NCI-H146 treated with DMSO at 0.1 percent for 48 hours (cell line): ENCODE data around the gene TMEM92.

Experiments used
- DNase-seq: peaks from one replicate; lab custom pipeline; 2025; ENCODE audit not compliant: unreplicated experiment; lab: John Stamatoyannopoulos, UW

Gene TMEM92

DNA sequence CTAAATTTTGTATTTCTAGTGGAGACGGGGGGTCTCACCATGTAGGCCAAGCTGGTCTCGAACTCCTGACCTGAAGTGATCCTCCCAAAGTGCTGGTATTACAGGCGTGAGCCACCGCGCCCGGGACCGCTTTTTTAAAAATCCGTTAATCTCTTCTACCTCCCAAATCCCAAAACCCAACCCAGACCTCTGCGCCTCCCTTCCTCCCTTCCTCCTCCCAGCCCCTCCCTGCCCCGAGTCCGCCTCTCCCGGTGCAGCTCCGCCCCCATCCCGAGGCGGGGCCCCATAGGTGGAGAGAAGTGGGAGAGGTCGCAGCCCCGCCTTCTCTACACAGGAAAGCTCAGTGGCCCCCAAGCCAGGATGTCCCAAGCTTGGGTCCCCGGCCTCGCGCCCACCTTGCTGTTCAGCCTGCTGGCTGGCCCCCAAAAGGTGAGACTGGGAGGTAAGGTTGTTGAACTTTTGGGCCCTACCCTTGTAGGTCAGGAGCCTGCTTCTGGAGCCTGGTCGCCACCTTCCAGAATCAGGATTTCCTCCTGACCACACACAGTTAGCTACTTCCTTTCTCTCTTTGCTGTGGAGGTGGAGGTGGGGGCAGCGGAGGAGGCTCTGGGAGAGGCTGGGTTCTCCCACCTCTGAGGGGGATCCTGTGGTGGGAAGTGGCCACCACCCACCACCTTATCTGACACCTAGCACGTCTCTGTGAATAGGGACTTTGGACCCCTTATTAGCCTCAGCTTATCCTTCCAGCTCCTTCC, at the start of gene TMEM92:
Gene TMEM92, plus strand, starts transcription at position 325 of the 755 bp plus-strand sequence. Its CDS starts 36 bp downstream, at position 361.
- DNase-seq = no peak

DNA sequence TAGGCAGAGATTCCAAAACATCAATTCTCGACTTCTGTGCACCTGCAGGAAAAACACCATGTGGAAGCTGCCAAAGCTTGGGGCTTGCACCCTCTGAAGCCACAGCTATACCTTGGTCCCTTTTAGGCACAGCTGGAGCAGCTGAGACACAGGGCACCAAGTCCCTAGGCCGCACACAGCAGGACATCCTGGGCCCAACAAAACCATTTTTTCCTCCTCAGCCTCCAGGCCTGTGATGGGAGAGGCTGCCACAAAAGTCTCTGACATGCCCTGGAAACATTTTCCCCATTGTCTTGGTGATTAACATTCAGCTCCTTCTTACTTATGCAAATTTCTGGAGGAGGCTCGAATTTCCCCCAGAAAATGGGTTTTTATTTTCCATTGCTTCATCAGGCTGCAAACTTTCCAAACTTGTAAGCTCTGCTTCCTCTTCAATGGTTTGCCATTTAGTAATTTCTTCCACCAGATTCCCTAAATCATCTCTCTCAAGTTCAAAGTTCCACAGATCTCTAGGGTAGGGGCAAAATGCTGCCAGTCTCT, 48.5 kb upstream of the TMEM92 start:
- no peak for DNase-seq

- DNase-seq = no peak
Measured at GRCh38 chr17:50234581-50234980, 39.7 kb upstream of the TMEM92 start.

- DNase-seq = no peak
Measured at GRCh38 chr17:50237901-50238300, 36.4 kb upstream of the TMEM92 start.

- DNase-seq = no peak
Measured at GRCh38 chr17:50238601-50239280, 35.5 kb upstream of the TMEM92 start.

DNA sequence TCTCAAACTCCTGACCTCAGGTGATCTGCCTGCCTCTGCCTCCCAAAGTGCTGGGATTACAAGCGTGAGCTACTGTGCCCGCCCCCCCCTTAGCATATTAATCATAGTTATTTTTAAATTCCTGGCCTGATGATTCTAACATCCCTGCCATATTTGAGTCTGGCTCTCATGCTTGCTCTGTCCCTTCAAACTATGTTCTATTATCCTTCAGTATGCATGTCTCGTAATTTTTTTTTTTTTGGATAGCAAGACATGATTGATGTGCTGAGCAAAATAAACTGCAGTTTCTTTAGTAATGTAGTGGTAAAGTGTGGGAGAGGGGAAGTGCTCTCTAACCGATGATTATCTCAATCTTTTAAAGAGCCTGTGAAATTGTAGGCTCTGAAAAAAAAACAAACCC, 34.3 kb upstream of the TMEM92 start:
- no peak for DNase-seq

DNA sequence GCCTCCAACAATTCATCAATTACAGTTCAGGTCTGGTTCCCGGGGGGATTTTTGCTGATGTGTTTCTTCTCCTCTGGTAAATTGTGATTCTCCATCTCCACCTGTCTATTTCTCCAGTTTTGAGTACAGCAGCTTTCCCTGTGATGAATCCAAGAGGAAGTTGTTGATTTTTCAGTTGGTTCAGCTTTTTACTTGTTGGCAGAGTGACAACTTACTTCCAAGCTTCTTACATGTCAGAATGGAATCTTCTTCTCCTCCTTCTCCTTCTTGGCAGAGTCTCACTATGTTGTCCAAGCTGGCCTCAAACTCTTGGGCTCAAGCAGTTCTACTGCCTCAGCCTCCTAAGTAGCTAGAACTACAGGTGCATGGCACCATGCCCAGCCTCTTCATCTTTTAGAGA, 33.4 kb upstream of the TMEM92 start:
- DNase-seq = no peak

DNA sequence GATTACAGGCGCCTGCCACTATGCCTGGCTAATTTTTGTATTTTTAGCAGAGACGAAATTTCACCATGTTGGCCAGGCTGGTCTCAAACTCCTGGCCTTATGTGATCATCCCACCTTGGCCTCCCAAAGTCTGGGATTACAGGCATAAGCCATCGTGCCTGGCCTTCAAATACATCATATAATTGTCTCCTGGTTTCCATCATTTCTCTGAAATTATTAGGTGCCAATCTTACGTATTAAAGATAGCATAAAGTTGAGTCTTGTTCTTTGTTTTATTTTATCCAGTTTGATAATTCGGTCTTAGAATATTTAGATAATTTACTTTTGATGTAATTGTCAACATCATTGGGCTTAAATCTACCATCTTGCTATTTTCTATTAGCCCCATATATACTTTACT, 32.8 kb upstream of the TMEM92 start:
- DNase-seq = no peak

DNA sequence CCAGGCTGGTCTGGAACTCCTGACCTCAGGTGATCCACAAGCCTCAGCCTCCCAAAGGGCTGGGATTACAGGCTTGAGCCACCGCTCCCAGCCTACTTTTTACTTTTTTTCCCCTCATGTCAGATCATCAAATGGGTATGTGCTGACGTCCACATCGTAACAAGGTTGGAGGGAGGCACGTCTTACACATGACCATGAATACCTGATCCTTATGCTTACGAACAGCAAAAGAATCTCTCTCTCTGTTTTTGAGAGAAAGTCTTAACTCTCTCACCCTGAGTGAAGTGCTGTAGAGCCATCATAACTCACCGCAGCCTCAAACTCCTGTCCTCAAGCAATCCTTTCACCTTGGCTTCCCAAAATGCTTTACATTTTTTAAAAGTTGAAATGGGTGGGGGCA, 29.5 kb upstream of the TMEM92 start:
- no peak for DNase-seq

- no peak for DNase-seq
Measured at GRCh38 chr17:50248255-50248654, 26.0 kb upstream of the TMEM92 start.

- no peak for DNase-seq
Measured at GRCh38 chr17:50252781-50253180, 21.5 kb upstream of the TMEM92 start.

DNA sequence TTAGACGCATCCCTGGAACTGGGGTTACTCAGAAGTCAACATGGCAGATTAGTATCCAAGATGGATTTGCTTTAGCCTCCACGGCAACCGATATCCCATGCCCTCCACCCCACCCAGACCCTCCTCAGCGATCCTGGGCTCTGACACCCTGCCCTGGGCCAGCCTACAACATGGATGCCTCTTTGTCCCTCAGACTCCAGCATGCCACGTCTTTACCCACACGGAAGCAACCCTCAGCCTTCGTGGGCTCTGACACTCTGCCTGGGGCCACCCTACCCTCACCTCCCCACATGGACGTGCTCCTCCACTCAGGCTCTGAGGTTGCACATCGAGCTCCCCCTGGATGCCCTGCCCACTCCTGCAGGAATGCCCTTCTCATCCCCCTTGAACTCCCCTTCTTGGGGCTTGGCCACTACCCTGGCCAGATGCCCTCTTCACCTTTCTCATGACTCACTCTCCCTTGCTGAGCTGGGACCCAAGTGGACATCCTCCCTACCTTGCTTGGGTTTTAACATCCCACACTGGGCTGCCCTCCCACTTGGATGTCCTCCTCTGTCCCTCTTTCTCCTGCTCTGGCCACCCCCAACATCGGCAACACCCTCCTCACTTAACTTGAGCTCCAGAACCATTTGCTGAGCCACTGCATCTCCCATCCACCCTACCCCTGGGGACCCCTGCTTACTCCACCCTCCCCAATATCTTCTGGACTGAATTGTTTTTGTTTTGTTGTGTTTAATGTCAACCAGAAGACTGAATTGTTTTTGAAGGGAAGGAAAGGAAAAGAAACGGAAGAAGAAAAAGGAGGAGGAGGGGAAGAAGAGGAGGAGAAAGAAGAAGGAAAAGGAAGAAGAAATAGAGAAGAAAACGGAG, 18.3 kb upstream of the TMEM92 start:
- DNase-seq = no peak

- no peak for DNase-seq
Measured at GRCh38 chr17:50256826-50257618, 17.2 kb upstream of the TMEM92 start.

DNA sequence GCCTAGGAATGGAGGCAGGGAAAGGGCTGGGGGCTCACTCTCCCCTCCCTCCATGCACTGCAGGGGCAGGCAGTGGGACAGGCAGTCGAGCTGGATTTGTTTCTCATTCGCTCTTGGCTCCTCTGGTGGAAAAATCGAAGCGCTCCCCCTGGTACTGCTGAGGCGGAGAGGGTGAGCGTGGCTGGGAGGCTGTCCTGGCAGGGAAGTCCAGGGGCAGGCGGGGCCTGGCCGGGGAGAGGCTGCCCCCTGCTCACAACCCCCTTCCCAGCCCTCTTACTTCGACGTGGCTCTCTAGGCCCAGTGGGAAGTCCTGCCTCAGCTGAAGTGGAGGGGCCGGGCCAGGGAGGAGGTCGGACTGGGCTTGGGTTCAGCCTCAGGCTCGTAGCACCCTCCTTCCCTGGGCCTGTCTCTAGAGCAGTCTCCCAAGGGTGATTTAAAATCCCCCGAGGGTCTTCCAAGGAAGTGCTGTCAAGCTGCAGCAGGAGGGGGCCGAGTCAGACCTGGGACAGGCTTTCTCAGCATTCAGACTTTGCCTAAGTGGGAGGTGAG, 16.5 kb upstream of the TMEM92 start:
- no peak for DNase-seq

- no peak for DNase-seq
Measured at GRCh38 chr17:50258647-50259476, 15.4 kb upstream of the TMEM92 start.

DNA sequence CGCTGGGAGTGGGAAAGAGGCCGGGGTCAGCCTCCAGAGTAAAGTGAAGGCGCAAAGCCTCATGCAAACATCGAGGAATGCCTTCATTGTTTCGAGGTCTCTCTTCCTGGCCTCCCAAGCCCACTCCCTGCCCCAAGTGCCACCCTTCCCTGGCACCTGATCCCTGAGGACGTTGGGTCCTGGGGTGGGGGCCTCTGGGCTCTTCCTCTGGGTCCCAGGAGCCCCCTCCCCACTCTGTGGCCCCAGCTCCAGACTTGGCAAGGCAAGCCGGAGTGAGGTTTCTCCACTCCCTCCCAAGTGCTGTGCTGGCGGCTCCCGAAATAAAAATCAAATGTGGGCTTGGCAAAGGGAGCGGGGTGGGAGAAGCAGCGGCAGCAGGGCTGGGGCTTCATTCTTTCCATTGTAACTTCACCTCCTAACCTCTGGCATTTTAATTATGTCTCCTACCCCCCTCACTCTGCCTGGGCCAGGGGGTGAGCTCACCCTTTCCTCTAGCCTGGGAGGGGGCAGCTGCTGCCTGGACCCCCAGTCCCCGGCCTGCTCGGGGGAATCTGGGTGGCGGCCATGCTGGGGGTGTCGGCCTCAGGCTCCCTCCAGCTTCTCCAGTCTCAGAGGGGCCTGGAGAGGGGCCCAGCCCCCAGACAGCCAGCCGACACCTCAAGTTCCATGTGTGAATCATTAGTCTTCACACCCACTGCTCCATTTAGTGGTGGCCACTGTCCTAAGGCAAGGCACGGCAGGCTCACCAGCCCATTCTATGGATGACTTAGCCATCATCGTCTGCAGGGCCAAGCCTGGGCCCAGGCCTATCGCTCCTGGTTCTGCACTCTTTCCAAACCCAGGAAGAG, 14.6 kb upstream of the TMEM92 start:
- no peak for DNase-seq

DNA sequence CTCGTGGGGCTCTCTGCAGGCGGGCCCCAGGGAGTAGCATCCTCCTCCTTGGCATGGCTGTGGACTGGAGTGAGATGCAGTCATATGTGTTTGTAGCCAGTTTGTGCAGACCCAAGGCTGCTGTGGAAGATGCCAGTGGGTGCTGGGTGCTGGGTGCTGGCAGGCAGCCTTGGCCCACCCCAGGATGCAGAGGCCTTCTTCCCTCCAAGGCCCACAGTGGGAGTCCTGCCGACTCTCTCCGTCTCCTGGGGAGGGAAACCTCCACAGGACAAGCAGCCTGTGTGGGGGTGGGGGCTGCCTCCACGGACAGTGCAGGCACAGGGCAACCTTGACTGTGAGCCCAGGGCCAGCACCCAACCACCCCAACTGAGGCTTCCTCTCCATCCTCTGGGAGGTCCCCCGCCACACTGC, 13.8 kb upstream of the TMEM92 start:
- DNase-seq = no peak

DNA sequence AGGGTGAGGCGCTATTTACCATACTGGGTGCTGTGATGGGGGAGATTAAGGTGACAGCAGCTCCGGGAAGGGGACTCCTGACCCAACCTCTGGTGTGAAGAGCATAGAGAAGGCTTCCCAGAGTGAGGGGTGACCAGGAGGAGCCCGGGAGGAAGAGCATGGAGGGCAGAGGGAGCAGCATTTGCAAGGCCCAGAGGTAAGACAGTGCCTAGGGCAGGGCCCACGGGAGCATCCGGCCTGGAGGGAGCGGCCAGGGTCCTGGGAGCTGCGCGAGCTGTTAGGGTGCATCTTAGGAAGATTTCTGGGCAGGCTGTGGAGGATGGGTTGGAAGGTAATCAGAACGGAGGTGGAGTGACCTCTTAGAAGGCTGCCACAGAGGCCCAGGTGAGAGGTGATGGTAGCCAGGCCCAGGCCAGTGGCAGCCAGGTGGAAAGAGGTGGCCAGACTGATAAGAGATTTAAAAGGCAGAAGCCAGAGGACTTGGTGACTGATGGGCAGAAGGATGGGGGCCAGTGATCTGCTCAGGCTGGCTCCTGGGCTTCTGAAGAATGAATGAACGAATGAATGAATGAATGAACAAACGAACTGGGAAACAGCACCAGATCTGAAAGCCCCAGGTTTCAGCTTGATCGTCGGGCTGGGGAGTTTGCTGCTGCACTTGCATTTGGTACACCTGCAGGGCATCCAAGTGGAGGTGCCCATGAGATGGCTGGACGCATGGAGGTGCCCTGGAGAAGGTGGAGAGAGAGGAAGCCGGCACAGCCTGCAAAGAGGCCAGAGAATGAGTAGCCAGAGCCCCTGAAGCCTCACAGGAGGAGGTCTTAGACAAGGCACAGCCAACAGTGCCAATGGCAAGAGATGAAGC, 13.0 kb upstream of the TMEM92 start:
- DNase-seq = no peak
